Cardiac septum (tissue), 1 donor: ENCODE results near the gene SORCS1. TPM values are rescaled to one million over a fixed set of nuclear protein-coding genes. Genes with fewer than 3 reads are reported as not detected.

Experiments used
- DNase-seq: peaks from one replicate; pipeline ENCODE4 v3.0.0-alpha.2; 2020; ENCODE audit warnings: low spot score
- intact Hi-C: fragments of 100-400 bp; cut with DNase I; formaldehyde crosslinking; loops from one replicate; pipeline ENCODE4 v1.14.0; 2022
- total RNA-seq: library from RNA; stranded (reverse); fragmentation: NEBNext Ultra II Directional; extraction: Animal tissue kit (Norgen Biotek cat#: 25700); gene quantifications from one replicate; pipeline ENCODE4 v1.2.1, GENCODE V29; 2021
- donor health status: DM: no; HTN: no; CAD: no.

SORCS1 gene
- total RNA-seq, 1 donor from 2014 or later, result 0.43 TPM

DNA sequence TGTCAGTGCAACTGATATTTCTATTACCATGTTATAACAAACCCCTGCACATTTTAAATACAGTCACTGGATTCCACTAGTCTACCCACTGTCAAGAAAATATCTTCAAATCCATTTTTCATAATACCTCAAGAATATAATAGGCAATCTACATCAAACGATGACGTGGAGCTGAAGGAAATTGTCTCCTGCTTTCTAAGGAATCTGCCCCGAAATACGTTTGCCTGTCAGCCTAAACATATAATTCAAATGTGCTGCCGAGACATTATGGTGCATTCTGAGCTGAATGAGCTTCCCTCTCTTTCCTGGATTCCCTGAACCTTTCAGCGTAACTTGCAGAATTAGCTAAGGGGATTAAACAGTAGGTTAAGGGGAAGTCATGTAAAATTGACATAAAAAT lies 306.8 kb downstream of the SORCS1 start:
- DNase-seq, result no peak
- intact Hi-C loops, result no loop called here

DNA sequence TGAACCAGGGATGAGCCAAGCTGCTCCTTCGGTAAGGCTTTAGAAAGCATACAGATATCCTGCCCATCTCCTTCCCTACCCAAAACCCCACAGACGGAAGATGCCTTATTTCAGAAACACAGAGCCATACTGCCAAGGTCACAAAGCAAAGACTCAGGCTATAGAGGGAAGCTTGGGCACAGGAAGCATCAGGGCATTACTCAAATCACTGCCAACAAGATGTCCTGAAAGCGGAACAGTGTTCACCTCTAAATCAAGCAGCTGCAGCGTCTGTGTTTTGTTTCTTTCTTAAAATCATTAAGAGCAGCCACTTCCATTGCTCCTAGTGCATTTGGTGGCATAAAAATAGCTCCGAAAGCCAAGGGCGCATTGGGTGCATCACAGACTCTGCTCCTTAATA lies 307.3 kb downstream of the SORCS1 start:
- DNase-seq, result no peak
- intact Hi-C loops, result no loop called here

DNA sequence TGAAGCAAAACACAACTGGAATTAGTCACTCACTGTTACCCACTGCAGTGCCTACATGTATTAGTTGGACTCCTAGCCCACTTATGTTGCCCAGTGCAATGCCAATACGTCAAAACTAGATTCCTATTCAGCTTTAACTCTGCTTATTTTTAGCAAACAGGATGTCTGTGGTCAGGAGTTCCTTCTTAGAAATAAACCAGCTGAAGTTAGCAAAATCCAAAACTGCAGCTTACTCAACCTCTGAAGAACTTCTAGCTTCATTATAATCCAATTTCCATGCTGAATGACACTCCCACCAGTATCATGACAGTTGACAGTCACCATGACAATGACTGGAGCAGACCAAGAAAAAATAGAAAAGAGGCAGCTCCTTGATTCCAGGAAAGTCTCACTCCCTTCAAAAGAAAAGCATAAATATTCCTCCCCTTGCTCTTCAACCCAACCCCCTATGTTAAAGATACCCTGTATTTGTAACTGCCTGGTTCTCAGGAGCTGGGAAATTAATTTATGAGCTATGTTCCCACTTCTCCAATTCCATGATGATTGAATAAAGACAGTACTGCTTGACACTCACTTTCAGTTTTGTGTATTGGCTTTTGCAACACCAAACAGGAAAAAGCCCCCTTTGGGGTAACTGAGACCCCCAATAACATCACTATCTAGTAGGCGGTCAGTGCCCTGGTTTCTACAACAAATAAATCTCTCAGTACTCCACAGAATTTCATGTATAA lies 327.4 kb downstream of the SORCS1 start:
- intact Hi-C loops, result no loop called here
- DNase-seq, result no peak

DNA sequence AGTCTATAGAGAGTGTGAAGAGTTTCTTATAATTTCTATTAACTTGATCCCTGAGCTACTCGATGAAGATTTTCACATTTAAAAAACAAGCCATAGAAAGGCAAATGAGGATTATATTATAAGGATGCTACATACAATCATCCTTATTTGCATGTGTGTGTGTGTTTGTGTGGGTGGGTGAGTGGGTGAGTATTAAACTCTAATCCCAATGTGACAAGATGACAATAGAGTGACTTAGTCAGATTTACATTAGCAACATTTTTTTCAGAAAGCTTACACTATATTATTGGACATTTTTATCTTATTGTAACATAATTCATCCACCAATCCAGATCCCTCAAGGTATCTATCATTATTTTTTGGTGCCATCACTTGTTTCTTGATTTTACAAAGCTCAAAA lies 331.7 kb downstream of the SORCS1 start:
- intact Hi-C loops, result no loop called here
- no peak for DNase-seq

DNA sequence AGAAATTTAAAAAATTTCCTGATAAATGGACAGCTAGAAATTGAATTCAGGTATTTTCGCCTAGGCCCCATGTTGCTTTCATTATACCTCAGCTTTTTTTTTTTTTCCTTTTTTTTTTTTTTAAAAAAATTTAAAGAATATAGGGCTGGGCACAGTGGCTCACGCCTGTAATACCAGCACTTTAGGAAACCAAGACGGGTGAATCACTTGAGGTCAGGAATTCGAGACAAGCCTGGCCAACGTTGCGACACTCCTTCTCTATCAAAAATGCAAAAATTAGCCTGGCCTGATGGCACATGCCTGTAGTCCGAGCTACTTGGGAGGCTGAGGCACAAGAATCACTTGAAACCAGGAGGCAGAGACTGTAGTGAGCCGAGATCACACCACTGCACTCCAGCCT lies 334.0 kb downstream of the SORCS1 start:
- no peak for DNase-seq
- intact Hi-C loops, result no loop called here

DNA sequence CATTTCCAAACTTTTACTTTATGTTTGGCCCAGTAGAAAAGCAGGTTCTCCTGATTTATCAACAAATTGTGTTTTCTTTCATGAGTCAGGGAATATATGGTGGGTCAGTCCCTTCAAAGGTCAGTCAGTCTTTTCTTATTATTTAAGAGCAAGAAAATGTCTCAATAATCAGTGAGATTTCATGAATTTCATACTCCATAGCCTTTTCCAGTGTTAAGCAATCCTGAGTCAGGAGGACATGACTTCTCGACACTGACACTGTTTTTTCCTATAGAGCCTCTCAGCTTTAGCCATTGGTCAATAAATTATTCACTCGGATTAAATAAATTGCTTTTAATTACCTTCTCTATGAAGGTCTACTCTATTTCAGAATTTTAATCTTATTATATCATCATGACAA lies 334.5 kb downstream of the SORCS1 start:
- no peak for DNase-seq
- intact Hi-C loops, result no loop called here

DNA sequence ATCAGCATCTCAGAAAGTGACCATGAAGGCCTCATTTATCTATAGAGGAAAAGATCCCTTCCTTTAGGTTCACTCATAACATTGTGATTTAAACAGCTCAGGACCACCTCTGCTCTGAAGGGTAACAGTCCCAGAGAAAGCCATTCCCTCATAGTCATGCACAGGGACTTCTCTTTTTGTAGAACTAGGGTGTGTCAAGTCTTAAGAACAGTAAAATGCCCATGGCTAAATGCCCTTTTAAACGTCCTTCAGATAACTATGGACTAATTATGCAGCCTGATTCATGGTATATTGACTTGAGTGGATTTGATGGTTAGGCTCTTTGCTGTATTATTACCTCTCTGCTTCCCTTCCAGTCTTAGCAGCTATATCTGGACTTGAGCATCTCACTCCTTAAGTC lies 337.8 kb downstream of the SORCS1 start:
- DNase-seq, result no peak
- intact Hi-C loops, result no loop called here

DNA sequence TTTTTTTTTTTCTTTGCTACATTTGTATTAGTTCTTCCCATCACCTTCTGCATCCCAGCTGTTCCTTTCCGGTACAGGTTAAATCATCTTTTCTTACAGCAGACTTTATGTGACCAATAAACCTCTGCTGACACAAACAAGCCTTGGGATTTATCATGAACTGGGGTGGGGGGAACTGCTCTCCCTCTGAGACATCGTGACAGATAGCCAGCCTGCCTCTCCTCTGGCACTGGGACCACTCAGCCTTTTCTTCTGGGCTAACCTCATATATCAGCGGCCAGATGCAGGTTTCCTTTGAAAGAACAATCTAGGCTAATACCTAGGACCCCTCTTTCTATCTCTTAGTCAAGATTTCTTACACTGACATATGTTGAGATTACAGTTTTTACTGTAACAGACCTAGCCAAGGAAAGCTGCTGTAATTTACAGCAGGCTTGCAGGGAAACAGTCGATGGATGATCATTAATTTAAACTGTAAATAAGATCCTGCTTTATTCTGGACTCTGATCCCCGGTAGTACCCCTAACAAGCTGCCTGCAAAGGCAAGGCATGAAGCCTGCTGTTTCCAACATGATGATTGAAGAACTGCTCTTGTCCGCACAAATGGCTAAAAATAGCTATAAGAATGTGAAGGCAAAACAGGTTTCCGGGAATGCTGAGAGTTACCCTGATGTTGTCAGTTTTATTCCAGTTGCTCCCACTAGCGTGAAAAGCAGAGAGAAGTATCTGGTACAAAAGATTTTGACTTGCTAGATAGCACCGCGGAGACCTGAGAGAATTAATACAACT lies 338.7 kb downstream of the SORCS1 start:
- no peak for DNase-seq
- intact Hi-C loops, result no loop called here

DNA sequence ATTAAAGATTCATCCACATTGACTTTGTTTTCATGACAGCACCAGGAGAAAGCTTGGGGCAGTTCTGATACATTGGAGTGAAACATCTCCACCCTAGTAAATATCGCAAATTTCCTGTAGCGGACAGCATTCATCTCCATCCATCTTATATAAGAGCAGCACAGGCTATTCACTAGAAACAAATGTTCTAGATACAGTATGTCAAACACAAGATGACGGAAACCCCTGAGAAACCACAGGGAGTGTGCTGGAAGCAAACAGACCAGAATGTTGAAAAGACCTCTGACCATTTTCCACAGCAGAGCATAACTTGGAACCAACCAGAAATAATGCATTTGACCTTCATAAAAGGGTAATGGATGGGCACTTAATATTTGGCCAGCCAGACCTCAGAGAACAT lies 343.9 kb downstream of the SORCS1 start:
- intact Hi-C loops, result no loop called here
- DNase-seq, result no peak

DNA sequence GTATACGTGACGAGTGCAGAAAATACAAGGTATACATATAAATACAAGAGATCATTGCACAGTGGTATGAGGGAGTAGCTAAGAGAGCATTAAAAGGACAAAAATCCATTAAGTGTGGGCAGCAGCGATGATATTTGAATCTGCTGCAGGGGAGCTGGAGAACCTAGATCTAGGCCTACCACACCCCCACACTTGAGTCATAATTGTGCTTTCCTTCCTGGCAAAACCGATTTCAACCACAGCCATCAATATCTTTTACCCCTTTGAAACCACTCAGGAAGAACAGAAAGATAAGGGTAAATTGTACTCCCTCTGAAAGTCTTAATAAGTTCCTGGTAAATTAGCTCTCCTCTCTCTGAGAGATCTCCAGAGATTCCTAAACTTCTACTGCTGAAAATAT lies 345.0 kb downstream of the SORCS1 start:
- intact Hi-C loops, result no loop called here
- DNase-seq, result no peak

DNA sequence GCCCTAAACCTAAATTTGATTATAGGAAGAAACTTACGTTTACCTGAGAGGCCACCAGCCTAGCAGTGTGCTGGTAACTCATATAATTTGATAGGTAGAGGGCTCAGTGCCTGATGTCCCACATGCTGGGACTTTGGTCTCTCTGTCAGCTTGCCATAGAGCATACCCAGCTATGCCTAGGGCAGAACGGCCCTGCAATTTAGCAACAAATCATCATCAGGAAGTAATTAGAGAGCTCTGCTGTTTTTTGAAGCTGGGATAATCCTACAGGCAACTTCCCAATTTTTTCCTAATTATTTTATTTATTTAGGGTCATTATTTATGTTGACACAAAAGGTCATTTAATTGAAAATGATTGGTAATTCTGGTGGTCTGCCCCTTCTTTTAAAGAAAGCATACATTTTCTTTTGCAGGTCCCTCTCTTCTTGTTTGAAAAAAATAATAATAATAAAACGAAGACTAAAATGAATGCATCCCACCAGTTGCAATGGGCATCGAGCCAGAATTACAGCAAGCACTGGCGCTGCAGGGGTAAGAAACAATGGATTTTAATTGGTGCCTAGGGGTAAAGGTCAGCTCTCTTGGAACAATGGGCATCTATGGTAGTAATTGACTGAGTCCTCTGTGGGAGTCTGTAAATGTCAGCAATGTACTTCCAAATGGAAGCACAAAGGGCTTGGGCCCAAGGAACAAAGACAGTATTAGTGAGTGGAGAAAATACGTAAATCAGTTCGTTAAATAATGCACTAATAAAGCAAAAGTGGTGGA lies 348.0 kb downstream of the SORCS1 start:
- DNase-seq, result no peak
- intact Hi-C loops, result no loop called here

DNA sequence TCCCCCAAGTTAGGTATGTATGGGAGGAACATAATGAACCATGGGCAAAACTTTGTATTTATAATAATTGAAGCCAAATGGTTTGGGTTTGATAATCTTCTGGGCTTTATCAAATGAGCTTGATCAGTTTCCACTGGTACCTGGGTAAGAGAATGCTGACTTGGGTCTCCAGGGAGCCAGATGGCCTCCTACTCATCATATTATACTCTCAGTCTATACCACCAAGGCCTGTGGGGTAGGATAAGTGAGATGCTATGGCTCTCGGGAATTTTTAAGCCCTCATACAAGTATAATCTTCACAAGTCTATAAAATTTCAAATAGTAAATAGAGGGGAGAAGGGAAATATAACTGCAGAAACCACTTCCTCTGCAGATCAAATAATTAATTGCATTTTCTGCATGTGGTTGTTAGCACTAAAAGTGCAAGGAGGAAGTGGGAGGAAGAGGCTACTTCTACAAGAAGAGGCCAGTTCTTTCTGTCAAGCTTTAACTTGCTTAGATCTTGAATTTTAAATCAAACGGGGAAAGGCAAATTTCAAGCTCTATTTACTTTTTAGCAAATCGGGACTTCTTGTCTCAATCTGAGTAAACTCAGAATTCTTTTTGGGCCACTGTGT lies 349.0 kb downstream of the SORCS1 start:
- no peak for DNase-seq
- intact Hi-C loops, result no loop called here

DNA sequence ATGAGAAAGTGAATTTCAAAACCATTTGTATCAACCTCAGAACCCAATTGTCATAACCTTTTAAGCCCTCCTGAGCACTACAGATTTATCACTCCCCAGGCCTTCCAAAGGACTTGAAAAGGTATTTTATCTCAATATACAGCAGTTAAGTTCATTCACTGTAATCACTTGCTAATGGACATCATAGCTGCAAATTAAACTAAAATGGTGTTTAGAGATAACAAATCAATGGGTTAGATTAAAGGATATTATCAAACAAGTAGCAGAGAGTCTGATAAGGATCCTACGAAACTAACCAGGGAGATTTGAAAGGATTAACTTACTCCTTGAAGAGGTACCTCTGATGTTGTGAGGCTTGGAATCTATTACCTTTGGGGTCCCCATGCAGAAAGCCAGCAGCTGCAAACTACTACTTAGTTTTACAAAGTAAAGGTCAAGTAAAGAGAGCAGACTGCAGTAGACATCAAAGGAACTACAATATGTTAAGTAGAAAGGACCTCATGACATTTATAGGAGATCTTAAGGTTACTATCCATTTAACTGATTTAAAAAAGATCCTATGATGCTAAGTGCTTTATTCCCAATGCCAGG lies 359.4 kb downstream of the SORCS1 start:
- no peak for DNase-seq
- intact Hi-C loops, result no loop called here

DNA sequence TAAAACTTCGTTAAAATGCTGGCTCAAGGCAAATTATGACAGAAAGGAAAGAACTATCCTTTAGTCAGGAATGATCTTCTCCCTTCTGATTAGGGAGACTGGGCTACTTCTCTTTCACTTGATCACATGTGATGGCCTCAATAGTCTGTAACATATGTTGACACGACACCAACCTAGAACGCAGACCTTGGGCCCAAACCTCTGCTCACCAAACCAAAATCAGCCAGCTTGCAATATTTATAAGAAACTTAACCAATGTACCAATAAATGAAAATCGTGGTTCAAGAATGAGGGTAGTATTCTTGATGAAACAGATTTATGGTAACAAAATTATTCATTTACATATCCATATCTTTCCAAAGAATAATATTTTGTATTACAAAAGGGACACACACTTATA lies 361.6 kb downstream of the SORCS1 start:
- no peak for DNase-seq
- intact Hi-C loops, result no loop called here

DNA sequence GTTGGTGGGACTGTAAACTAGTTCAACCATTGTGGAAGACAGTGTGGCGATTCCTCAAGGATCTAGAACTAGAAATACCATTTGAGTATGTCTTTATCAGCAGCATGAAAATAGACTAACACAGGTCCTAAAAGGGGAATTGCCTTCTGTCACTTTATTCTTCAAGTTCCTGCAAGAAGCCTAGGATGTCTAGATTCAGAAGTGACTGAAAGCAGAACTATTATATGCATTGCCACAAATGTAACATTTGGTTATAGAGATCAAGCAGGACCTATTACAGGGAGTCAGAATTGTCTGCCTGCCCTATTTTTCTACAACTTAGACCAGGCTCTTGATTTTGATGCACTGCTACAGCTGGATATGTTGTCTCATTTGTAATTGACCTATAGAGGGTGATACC lies 364.7 kb downstream of the SORCS1 start:
- no peak for DNase-seq
- intact Hi-C loops, result no loop called here

DNA sequence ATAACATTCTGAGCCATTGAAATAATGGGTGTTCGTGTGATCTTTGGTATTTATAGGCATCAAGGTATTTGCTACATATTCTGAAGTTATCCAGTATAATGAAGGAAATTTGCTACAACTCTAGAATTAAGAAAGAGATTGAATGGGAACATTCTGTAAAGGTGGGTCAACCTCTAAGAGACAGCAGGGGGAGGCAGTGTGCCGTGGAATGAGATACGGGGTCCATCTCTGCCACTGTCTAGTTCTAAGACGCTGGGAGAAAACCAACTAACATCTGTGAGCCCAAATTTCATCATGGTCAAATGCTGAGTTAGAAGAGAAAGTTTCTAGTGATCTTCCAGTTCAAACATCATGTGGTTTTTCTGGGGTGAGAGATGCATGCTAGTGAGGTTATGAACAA lies 368.9 kb downstream of the SORCS1 start:
- intact Hi-C loops, result no loop called here
- DNase-seq, result no peak

DNA sequence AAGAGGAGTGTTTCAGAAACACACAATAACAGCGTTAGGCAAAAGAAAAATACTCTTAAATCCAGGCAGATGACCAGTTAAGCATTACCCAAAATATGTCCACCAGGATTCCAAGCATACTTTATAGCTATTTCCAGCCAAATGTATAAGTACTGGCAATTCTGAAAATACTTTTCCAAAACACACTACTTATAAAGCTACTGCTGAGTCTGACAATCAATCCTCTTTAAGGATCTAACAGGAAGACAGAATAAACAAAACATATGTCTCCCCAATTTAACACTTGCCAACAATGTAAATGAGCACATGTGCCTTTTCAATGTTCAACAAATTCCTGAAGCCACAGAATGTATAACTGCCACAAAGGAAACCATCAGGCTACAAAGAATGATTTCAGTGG lies 370.9 kb downstream of the SORCS1 start:
- intact Hi-C loops, result no loop called here

DNA sequence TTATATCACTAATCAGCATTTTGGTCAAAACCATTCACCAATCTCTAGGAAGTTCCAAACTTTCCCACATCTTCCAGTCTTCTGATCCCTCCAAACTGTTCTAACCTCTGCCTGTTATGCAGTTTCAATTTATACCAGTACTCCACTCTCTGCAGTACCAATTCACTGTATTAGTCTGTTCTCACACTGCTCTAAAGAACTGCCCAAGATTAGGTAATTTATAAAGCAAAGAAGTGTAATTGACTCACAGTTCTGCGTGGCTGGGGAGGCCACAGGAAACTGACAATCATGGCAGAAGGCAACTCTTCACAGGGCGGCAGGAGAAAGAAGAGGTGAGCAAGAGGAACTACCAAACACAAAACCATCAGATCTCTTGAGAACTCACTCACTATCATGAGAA lies 374.9 kb downstream of the SORCS1 start:
- DNase-seq, result no peak
- intact Hi-C loops, result no loop called here

More for the DNA sequence above, 370.9 kb downstream of the SORCS1 start:
- DNase-seq, result no peak

DNA sequence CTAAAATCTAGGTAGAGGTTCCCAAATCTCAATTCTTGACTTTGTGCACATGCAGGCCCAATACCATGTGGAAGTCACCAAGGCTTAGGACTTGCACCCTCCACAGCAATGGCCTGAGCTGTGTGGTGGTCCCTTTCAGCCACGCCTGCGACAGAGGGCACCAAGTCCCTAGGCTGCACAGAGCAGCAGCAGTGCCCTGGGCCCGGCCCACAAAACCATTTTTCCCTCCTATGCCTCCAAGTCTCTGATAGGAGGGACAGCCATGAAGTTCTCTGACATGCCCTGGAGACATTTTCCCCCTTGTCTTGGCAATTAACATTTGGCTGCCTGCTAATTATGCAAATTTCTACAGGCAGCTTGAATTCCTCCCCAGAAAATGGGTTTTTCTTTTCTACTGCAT lies 375.5 kb downstream of the SORCS1 start:
- intact Hi-C loops, result no loop called here
- no peak for DNase-seq

DNA sequence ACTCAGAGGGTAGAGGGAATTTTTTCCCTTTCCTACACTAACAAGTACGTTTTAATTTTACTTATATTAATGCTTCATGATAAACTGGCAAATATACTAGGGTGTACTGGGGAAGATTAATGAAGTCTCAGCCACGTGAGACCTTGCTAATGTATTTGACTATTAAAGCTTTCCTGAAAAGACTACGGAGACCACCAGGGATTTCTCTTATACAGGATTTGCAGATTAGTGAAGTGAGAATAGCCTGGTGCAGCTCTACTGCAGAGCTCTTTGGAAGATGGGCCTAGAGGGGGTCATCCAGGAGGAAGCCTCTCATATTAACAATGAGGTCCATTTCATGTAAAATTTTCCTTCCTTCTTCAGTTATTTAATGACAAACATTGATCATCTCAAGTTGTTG lies 379.0 kb downstream of the SORCS1 start:
- intact Hi-C loops, result no loop called here
- DNase-seq, result no peak
